Measurements from ENCODE around the gene PTCD3.

DNA sequence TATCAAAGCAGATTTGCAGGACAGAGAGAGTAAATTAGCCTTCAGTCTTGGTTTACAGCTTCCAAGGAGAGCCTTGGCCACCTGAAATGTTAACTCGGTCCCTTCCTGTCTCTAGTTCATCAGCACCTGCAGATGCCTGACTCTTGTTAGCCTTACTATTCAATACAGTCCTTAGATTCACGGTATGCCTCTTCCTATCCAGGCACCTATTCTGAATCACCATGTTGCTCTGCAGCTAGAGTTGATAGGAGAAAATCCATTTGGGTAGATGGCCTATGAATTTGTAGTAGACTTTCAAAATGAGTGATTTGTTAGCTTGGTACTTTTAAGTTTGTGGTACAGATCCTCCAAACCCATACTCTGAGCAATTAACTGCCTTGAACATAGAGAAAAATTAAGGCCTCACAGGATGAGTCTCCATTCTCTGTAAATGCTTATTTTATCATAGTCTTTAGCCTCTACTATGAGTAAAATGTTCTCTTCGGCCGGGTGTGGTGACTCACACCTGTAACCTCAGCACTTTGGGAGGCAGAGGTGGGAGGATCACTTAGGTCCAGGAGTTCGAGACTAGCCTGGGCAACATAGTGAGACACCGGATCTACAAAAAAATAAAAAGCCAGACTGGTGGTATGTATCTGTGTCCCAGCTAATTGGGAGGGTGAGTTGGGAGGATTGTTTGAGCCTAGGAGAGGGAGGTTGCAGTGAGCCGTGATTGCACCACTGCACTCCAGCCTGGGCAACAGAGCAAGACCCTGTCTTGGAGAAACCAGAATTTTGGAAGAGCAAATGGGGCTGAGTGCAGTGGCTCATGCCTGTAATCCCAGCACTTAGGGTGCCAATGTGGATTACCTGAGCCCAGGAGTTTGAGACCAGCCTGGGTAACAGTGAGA, 32.9 kb downstream of the PTCD3 start:
- TF ChIP-seq POLR2A (IDR thresholded peaks at IDR 0.05), result no peak
- TF ChIP-seq, protein P1, sequence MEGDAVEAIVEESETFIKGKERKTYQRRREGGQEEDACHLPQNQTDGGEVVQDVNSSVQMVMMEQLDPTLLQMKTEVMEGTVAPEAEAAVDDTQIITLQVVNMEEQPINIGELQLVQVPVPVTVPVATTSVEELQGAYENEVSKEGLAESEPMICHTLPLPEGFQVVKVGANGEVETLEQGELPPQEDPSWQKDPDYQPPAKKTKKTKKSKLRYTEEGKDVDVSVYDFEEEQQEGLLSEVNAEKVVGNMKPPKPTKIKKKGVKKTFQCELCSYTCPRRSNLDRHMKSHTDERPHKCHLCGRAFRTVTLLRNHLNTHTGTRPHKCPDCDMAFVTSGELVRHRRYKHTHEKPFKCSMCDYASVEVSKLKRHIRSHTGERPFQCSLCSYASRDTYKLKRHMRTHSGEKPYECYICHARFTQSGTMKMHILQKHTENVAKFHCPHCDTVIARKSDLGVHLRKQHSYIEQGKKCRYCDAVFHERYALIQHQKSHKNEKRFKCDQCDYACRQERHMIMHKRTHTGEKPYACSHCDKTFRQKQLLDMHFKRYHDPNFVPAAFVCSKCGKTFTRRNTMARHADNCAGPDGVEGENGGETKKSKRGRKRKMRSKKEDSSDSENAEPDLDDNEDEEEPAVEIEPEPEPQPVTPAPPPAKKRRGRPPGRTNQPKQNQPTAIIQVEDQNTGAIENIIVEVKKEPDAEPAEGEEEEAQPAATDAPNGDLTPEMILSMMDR (IDR thresholded peaks at IDR 0.05), result no peak

Data from breast epithelium (tissue), 3 donors.